ENCODE results near the gene MPHOSPH9. TPM values are rescaled to one million over a fixed set of nuclear protein-coding genes. Genes with fewer than 3 reads are reported as not detected.

Gene MPHOSPH9
- total and polyA plus RNA-seq, 4 donors = 20.5 to 79.2 (median 43.9) TPM

- peak in 5 of 6 donors; percentile 50 to 96 (median 80) for DNase-seq (ENCODE audit: low read depth in 4 of 6, low spot score in 6 of 6)
- peaks cover 62% of the 10 kb centered on the region for H3K4me1 ChIP-seq (ENCODE audit: control insufficient read depth, insufficient read depth, low read length)
- WGBS (ENCODE audit: insufficient coverage) = 0% methylated on average over 24 of the region's 32 CpGs
Measured at GRCh38 chr12:123269395-123269892, 36.5 kb upstream of the MPHOSPH9 start.

DNA sequence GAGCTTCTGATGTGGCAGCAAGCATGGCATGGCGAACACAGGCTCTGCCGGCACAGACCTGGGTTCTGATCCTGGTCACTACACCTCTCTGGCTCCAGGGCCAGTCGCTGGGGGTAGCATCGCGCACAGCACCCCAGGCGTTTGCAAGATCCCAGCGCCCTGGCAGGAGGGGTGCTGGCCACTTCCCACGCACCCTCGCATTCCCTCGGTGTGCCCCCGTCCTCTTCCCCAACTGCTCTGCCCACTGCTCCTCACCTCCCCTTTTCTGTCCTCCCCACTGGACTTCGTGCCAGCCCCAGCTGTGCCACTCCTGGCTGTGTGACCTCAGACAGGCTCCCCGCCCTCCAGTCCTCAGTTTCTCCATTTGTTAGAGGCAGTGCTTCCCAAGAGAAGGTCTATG, 35.9 kb upstream of the MPHOSPH9 start:
- Histone ChIP-seq H3K27ac (ENCODE audit: low read depth, low read length) (peak overlapping the region; percentile 96), H3K9me3 (ENCODE audit: control insufficient read depth, insufficient read depth, low read length) (no peaks in the 10 kb centered on the region), H3K4me3 (ENCODE audit: low read depth, low read length) (peak overlapping the region; percentile 77), H3K4me1 (ENCODE audit: control insufficient read depth, insufficient read depth, low read length) (peaks cover 62% of the 10 kb centered on the region), H3K36me3 (ENCODE audit: control insufficient read depth, insufficient read depth, low read length) (peaks cover 36% of the 10 kb centered on the region), H3K27me3 (ENCODE audit: control insufficient read depth, insufficient read depth, low read length) (no peaks in the 10 kb centered on the region)
- no peak for DNase-seq (ENCODE audit: low read depth in 4 of 6, low spot score in 6 of 6)
- WGBS (ENCODE audit: insufficient coverage) = 42% methylated on average over 12 of the region's 13 CpGs

More at GRCh38 chr12:123269395-123269892, 36.5 kb upstream of the MPHOSPH9 start:
- Histone ChIP-seq H3K36me3 (ENCODE audit: control insufficient read depth, insufficient read depth, low read length) (peaks cover 31% of the 10 kb centered on the region), H3K4me3 (ENCODE audit: low read depth, low read length) (peak overlapping the region; percentile 77), H3K9me3 (ENCODE audit: control insufficient read depth, insufficient read depth, low read length) (no peaks in the 10 kb centered on the region), H3K27me3 (ENCODE audit: control insufficient read depth, insufficient read depth, low read length) (no peaks in the 10 kb centered on the region), H3K27ac (ENCODE audit: low read depth, low read length) (peak overlapping the region; percentile 96)

DNA sequence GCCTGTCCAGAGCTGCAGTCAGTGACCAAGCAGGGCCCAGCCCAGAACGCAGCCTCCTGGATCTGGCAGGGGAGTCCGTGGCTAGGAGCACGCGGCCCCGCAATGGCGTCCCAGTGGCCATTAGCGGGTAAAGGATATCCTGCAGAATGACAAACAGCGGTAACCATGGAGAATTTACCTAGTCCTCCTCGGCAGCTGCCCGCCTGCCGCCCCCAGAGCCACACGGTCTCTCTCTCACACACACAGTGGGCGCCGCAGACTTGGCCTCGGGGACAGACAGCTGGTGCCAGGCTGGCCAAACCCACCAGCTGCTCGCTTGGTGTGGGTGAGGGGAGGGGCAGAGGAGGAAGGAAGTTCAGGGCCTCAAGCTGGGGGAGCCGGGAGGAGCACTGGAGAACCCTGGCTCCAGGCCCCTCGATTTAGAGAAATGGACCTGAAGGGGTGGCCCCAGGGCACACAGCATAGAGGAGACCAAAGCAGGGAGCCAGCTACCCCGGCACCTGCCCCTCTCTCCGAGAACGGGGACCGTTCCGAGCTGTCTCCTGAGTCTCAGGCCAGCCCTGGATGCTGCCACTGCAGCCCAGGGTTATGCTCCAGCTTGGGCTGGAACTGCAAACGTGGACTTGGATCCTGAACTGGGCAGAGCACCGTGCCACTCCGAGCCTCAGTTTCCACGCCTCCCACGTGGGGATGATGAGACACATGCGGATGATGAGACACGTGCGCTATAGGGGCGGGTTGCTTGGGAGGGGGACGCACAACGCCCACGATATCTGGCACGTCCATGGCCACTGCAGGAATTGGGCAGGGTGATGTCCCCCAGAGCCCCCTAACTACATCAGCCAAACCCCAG, 35.3 kb upstream of the MPHOSPH9 start:
- peak in 3 of 6 donors; percentile 80 to 95 (median 92) for DNase-seq (ENCODE audit: low read depth in 4 of 6, low spot score in 6 of 6)
- Histone ChIP-seq H3K9me3 (ENCODE audit: control insufficient read depth, insufficient read depth, low read length) (no peaks in the 10 kb centered on the region), H3K27me3 (ENCODE audit: control insufficient read depth, insufficient read depth, low read length) (no peaks in the 10 kb centered on the region), H3K4me3 (ENCODE audit: low read depth, low read length) (peak overlapping the region; percentile 21), H3K36me3 (ENCODE audit: control insufficient read depth, insufficient read depth, low read length) (peaks cover 42% of the 10 kb centered on the region), H3K4me1 (ENCODE audit: control insufficient read depth, insufficient read depth, low read length) (peaks cover 65% of the 10 kb centered on the region), H3K27ac (ENCODE audit: low read depth, low read length) (peak overlapping the region; percentile 96)
- WGBS (ENCODE audit: insufficient coverage) = 16% methylated on average over 28 of the region's 36 CpGs

DNA sequence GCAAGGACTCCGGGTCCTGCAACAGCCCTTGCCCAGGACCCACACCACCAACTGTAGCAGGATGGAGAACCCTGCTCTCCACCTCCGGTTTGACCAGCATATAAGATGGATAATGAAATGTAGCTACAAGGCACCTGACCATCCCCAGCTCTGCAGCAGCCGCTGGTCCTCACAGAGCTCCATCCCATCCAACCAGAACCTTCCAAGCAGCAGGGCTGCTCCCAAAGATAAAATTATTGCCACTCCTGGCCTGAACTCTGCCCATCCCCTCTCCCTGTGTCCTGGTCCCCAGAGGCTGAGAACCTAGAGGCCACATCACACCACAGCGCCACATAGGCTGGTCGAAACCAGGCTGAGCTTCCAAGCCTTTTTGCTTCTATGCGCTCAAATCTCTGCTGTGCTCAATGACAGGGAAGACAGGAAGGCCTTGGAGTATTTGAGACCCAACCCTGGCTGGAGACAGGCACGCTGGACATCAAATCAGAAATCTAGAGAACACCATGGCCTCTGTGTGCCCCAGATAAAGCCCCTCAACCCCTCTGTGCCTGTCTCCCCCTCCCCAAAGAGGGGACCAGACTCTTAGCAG, 34.5 kb upstream of the MPHOSPH9 start:
- H3K4me3 ChIP-seq (ENCODE audit: low read depth, low read length) = no peak overlapping the region
- peaks cover 63% of the 10 kb centered on the region for H3K4me1 ChIP-seq (ENCODE audit: control insufficient read depth, insufficient read depth, low read length)
- peak overlapping the region; percentile 96 for H3K27ac ChIP-seq (ENCODE audit: low read depth, low read length)
- H3K9me3 ChIP-seq (ENCODE audit: control insufficient read depth, insufficient read depth, low read length) = no peaks in the 10 kb centered on the region
- 71% methylated on average over 5 of the region's 7 CpGs for WGBS (ENCODE audit: insufficient coverage)
- H3K36me3 ChIP-seq (ENCODE audit: control insufficient read depth, insufficient read depth, low read length) = peaks cover 50% of the 10 kb centered on the region
- DNase-seq (ENCODE audit: low read depth in 4 of 6, low spot score in 6 of 6) = no peak
- no peaks in the 10 kb centered on the region for H3K27me3 ChIP-seq (ENCODE audit: control insufficient read depth, insufficient read depth, low read length)

GRCh38 chr12:123266679-123267277, 33.8 kb upstream of the MPHOSPH9 start:
- Histone ChIP-seq H3K27ac (ENCODE audit: low read depth, low read length) (peak overlapping the region; percentile 96), H3K27me3 (ENCODE audit: control insufficient read depth, insufficient read depth, low read length) (no peaks in the 10 kb centered on the region), H3K36me3 (ENCODE audit: control insufficient read depth, insufficient read depth, low read length) (peaks cover 55% of the 10 kb centered on the region), H3K4me3 (ENCODE audit: low read depth, low read length) (no peak overlapping the region), H3K4me1 (ENCODE audit: control insufficient read depth, insufficient read depth, low read length) (peaks cover 63% of the 10 kb centered on the region), H3K9me3 (ENCODE audit: control insufficient read depth, insufficient read depth, low read length) (no peaks in the 10 kb centered on the region)
- 93% methylated on average over 13 of the region's 19 CpGs for WGBS (ENCODE audit: insufficient coverage)
- no peak for DNase-seq (ENCODE audit: low read depth in 4 of 6, low spot score in 6 of 6)

DNA sequence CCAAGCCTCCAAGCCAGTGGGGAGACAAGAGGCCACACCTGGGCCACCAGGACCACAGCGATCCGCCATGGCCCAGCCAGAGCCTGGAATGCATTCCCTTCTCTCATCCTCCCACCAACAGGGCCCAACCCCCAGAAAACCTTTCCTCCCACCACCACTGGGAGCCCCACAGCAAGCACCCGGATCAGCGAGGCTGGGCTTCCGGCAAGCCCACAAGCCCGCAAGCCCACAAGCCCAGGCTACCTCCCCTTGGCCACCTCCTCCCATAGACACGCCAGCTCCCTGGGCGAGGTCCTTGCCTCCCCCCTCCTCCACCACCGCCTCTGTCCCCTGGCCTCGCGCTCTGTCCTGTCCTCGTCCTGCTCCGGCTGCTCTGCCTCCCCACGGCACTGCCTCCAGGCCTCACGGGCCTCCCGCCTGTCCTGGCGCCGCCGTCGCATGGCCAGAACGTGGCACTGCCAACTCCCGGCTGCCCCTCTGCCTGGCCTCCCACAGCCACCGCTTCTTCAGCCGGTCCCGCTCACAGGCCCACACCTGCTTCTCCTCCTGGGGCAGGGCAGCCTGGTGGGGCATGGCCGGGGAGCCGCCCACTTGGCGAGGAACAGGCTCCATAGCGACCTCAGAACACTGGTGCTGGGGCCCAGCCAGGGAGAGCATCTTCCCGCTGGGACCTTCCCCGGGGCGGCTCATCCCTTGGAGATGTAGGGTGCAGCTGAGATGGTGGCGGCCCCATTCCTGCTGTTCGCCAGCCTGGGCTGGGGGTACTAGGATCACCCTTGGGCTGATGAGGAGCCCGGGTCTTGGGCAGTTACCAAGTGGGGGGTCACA, 33.1 kb upstream of the MPHOSPH9 start:
- no peak for DNase-seq (ENCODE audit: low read depth in 4 of 6, low spot score in 6 of 6)
- 82% methylated on average over 35 of the region's 35 CpGs for WGBS (ENCODE audit: insufficient coverage)
- Histone ChIP-seq H3K36me3 (ENCODE audit: control insufficient read depth, insufficient read depth, low read length) (peaks cover 59% of the 10 kb centered on the region), H3K27me3 (ENCODE audit: control insufficient read depth, insufficient read depth, low read length) (no peaks in the 10 kb centered on the region), H3K27ac (ENCODE audit: low read depth, low read length) (no peak overlapping the region), H3K9me3 (ENCODE audit: control insufficient read depth, insufficient read depth, low read length) (no peaks in the 10 kb centered on the region), H3K4me3 (ENCODE audit: low read depth, low read length) (no peak overlapping the region), H3K4me1 (ENCODE audit: control insufficient read depth, insufficient read depth, low read length) (peaks cover 63% of the 10 kb centered on the region)

DNA sequence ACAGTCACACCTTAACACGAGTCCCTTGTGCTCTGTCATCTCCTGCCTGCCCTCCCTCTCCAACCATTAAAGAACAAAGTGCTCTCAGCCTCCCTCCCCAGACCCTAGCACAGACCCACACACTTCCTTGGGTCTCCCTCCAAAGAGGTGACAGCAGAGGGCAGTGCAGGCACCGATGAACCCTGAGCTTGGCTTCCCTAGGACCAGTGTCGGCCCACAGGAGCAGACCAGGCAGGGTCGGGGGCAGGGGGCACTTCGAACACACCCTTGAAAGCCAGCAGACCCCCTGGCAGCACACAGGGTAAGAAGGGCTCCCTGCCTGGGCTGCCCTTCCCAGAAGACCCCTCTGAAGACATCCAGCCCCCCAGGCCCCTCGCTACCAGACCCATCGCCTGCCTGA, 31.7 kb upstream of the MPHOSPH9 start:
- H3K27me3 ChIP-seq (ENCODE audit: control insufficient read depth, insufficient read depth, low read length) = no peaks in the 10 kb centered on the region
- DNase-seq (ENCODE audit: low read depth in 4 of 6, low spot score in 6 of 6) = no peak
- H3K4me3 ChIP-seq (ENCODE audit: low read depth, low read length) = no peak overlapping the region
- no peak overlapping the region for H3K27ac ChIP-seq (ENCODE audit: low read depth, low read length)
- WGBS (ENCODE audit: insufficient coverage) = 57% methylated on average over 7 of the region's 7 CpGs
- peaks cover 62% of the 10 kb centered on the region for H3K36me3 ChIP-seq (ENCODE audit: control insufficient read depth, insufficient read depth, low read length)
- H3K9me3 ChIP-seq (ENCODE audit: control insufficient read depth, insufficient read depth, low read length) = no peaks in the 10 kb centered on the region
- H3K4me1 ChIP-seq (ENCODE audit: control insufficient read depth, insufficient read depth, low read length) = peaks cover 52% of the 10 kb centered on the region

GRCh38 chr12:123263196-123263817, 30.4 kb upstream of the MPHOSPH9 start:
- peaks cover 69% of the 10 kb centered on the region for H3K36me3 ChIP-seq (ENCODE audit: control insufficient read depth, insufficient read depth, low read length)
- 71% methylated on average over 8 of the region's 8 CpGs for WGBS (ENCODE audit: insufficient coverage)

DNA sequence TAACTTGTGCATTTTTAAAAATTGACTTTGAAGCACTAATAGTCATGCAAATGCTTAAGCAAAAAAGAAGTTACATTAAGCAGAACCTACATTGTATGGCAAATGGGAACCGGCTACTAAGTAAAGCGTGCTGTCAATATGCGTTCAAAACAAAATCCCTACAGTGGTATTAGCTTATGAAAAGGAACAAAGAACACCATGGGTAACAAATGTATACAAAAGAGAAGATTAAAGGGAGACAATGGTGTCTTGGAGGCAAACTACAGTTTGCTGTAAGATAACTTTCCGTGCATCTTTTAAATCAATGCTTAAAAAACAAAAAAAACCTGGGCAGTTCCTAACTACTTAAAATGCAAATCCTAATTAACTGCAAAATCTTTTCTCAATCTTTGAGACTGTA, 28.3 kb upstream of the MPHOSPH9 start:
- no peak for DNase-seq (ENCODE audit: low read depth in 4 of 6, low spot score in 6 of 6)

More at GRCh38 chr12:123263196-123263817, 30.4 kb upstream of the MPHOSPH9 start:
- no peak for DNase-seq (ENCODE audit: low read depth in 4 of 6, low spot score in 6 of 6)
- no peaks in the 10 kb centered on the region for H3K9me3 ChIP-seq (ENCODE audit: control insufficient read depth, insufficient read depth, low read length)
- peaks cover 39% of the 10 kb centered on the region for H3K4me1 ChIP-seq (ENCODE audit: control insufficient read depth, insufficient read depth, low read length)
- no peak overlapping the region for H3K27ac ChIP-seq (ENCODE audit: low read depth, low read length)
- no peaks in the 10 kb centered on the region for H3K27me3 ChIP-seq (ENCODE audit: control insufficient read depth, insufficient read depth, low read length)
- H3K4me3 ChIP-seq (ENCODE audit: low read depth, low read length) = no peak overlapping the region

More for the DNA sequence above, 28.3 kb upstream of the MPHOSPH9 start:
- Histone ChIP-seq H3K36me3 (ENCODE audit: control insufficient read depth, insufficient read depth, low read length) (peaks cover 74% of the 10 kb centered on the region), H3K4me3 (ENCODE audit: low read depth, low read length) (no peak overlapping the region), H3K27me3 (ENCODE audit: control insufficient read depth, insufficient read depth, low read length) (no peaks in the 10 kb centered on the region), H3K27ac (ENCODE audit: low read depth, low read length) (no peak overlapping the region), H3K9me3 (ENCODE audit: control insufficient read depth, insufficient read depth, low read length) (no peaks in the 10 kb centered on the region), H3K4me1 (ENCODE audit: control insufficient read depth, insufficient read depth, low read length) (peaks cover 18% of the 10 kb centered on the region)
- no CpG with 5 or more reads among the region's 4 CpGs for WGBS (ENCODE audit: insufficient coverage)

All from spinal cord (tissue), 10 donors.